Neural progenitor cell (in vitro differentiated cells): Measurements from ENCODE around the gene TSR3.

Experiments
- EZH2 ChIP-seq: fragments of 200-600 bp; sonication (generic); IDR thresholded peaks from 2 replicates; pipeline ENCODE4 v1.6.1; 2017; ENCODE audit warnings: antibody characterized with exemption, mild to moderate bottlenecking, moderate library complexity
- EZH2phosphoT487 ChIP-seq: fragments of 200-600 bp; sonication (generic); IDR thresholded peaks from 2 replicates; pipeline ENCODE4 v1.6.1; 2017; ENCODE audit warnings: antibody characterized with exemption
- TF ChIP-seq, protein P1 (sequence below): fragments of 200-600 bp; sonication (generic); IDR thresholded peaks from 2 replicates; pipeline ENCODE4 v1.5.1; 2017; ENCODE audit warnings: antibody characterized with exemption, mild to moderate bottlenecking

DNA sequence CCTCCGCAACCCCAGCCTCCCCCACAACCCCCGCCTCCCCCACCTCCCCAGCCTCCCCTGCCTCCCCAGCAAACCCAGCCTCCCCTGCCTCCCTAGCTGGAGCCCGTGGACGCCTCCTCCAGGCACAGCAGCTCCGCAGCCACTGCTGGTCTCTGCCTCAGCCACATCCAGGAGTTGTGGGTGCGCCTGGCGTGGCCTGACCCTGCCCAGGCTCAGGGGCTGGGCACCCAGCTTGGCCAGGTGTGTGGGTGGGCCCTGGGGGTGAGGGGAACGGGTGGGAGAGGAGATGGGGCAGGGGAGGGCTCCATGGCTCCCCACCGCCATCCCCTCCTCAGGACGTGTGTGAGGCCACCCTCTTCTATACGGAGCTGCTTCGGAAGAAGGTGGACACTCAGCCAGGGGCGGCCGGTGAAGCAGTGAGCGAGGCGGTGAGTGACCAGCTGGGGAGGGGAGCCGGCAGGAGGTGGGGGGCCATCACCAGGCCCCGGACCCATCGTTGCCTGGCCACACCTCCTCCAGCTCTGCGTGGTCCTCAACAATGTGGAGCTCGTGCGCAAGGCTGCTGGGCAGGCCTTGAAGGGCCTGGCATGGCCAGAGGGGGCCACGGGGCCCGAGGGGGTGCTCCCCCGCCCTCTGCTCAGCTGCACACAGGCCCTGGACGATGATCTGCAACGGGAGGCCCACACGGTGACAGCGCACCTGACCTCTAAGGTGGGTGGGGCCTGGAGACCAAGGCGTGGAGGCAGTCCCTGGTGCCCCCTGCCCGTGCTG, 5.8 kb downstream of the TSR3 start:
- TF ChIP-seq EZH2 (no peak), EZH2phosphoT487 (no peak)
- TF ChIP-seq, protein P1, sequence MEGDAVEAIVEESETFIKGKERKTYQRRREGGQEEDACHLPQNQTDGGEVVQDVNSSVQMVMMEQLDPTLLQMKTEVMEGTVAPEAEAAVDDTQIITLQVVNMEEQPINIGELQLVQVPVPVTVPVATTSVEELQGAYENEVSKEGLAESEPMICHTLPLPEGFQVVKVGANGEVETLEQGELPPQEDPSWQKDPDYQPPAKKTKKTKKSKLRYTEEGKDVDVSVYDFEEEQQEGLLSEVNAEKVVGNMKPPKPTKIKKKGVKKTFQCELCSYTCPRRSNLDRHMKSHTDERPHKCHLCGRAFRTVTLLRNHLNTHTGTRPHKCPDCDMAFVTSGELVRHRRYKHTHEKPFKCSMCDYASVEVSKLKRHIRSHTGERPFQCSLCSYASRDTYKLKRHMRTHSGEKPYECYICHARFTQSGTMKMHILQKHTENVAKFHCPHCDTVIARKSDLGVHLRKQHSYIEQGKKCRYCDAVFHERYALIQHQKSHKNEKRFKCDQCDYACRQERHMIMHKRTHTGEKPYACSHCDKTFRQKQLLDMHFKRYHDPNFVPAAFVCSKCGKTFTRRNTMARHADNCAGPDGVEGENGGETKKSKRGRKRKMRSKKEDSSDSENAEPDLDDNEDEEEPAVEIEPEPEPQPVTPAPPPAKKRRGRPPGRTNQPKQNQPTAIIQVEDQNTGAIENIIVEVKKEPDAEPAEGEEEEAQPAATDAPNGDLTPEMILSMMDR, result no peak
